WTC11 (cell line): ENCODE measurements around the gene HSPA1B. TPM values are rescaled to one million over a fixed set of nuclear protein-coding genes. Genes with fewer than 3 reads are reported as not detected.

Source experiments
- ATAC-seq: fragments of 200-7000 bp; cut with Tn5 transposase; 2 replicates; pipeline ENCODE4 v1.10.0; 2021; ENCODE audit warnings: mild to moderate bottlenecking, moderate library complexity
- Bru-seq: library from RNA; stranded (reverse); fragments of 400-500 nt; gene quantifications from one replicate; lab custom pipeline; 2021; lab: Mats Ljungman, UMichigan
- CTCF ChIA-PET: fragments of 300-600 bp; sonication (Branson Sonifier 250); formaldehyde crosslinking; loops from one replicate; lab custom pipeline; 2021; ENCODE audit warnings: antibody characterized with exemption; lab: Charles Lee
- POLR2A ChIA-PET: fragments of 350-600 bp; sonication (Branson Sonifier 250); formaldehyde crosslinking; loops from one replicate; lab custom pipeline; 2021; ENCODE audit warnings: antibody characterized with exemption; lab: Charles Lee
- DNase-seq: peaks from one replicate; pipeline ENCODE4 v3.0.0; 2021; ENCODE audit warnings: low spot score
- H3K27ac Mint-ChIP-seq: 2 replicates; pipeline ENCODE4 v1.8.0; 2021; ENCODE audit warnings: mixed read lengths
- H3K27me3 Mint-ChIP-seq: 2 replicates; pipeline ENCODE4 v1.8.0; 2021; ENCODE audit warnings: low read depth, mild to moderate bottlenecking, moderate library complexity, mixed read lengths
- H3K36me3 Mint-ChIP-seq: 2 replicates; pipeline ENCODE4 v1.8.0; 2021; ENCODE audit warnings: mixed read lengths
- H3K4me1 Mint-ChIP-seq: 2 replicates; pipeline ENCODE4 v1.8.0; 2022; ENCODE audit warnings: mixed read lengths
- H3K4me3 Mint-ChIP-seq: 2 replicates; pipeline ENCODE4 v1.8.0; 2021; ENCODE audit warnings: mild to moderate bottlenecking, moderate library complexity, mixed read lengths
- H3K9me3 Mint-ChIP-seq: 2 replicates; pipeline ENCODE4 v1.8.0; 2021; ENCODE audit warnings: mixed read lengths
- E2F4 ChIP-seq: sonication (generic); formaldehyde crosslinking; IDR thresholded peaks from 2 replicates; pipeline ENCODE4 v1.8.1; 2022; ENCODE audit warnings: low read depth, mild to moderate bottlenecking, moderate library complexity, missing genetic modification reagents, borderline replicate concordance
- ETV6 ChIP-seq: sonication (generic); formaldehyde crosslinking; IDR thresholded peaks from 2 replicates; pipeline ENCODE4 v1.8.1; 2022; ENCODE audit warnings: mild to moderate bottlenecking, missing genetic modification reagents
- FOXJ3 ChIP-seq: sonication (generic); formaldehyde crosslinking; IDR thresholded peaks from 2 replicates; pipeline ENCODE4 v1.9.0; 2021; ENCODE audit warnings: missing genetic modification reagents, mild to moderate bottlenecking, borderline replicate concordance
- FOXP1 ChIP-seq: sonication (generic); formaldehyde crosslinking; IDR thresholded peaks from 2 replicates; pipeline ENCODE4 v1.8.0; 2022; ENCODE audit warnings: missing genetic modification reagents, mild to moderate bottlenecking, moderate library complexity, borderline replicate concordance
- FOXP4 ChIP-seq: sonication (generic); formaldehyde crosslinking; IDR thresholded peaks from 2 replicates; pipeline ENCODE4 v1.8.0; 2022; ENCODE audit warnings: mild to moderate bottlenecking, missing genetic modification reagents
- GABPB1 ChIP-seq: sonication (generic); formaldehyde crosslinking; IDR thresholded peaks from 2 replicates; pipeline ENCODE4 v1.8.1; 2023; ENCODE audit warnings: mild to moderate bottlenecking, missing genetic modification reagents
- HMGA2 ChIP-seq: fragments of 250-450 bp; sonication (Bioruptor Pico); IDR thresholded peaks from 2 replicates; pipeline ENCODE4 v1.4.0; 2021; ENCODE audit warnings: mild to moderate bottlenecking, moderate library complexity
- JUN ChIP-seq: sonication (generic); formaldehyde crosslinking; IDR thresholded peaks from 2 replicates; pipeline ENCODE4 v1.8.0; 2023; ENCODE audit warnings: mild to moderate bottlenecking, missing genetic modification reagents
- NFATC4 ChIP-seq: fragments of 250-450 bp; sonication (Bioruptor Pico); IDR thresholded peaks from 2 replicates; pipeline ENCODE4 v1.9.0; 2021; ENCODE audit warnings: mild to moderate bottlenecking
- NFE2L1 ChIP-seq: sonication (generic); formaldehyde crosslinking; IDR thresholded peaks from 2 replicates; pipeline ENCODE4 v1.8.1; 2023; ENCODE audit warnings: missing genetic modification reagents
- NFYB ChIP-seq: sonication (generic); formaldehyde crosslinking; conservative IDR thresholded peaks from 2 replicates; pipeline ENCODE4 v1.8.0; 2022; ENCODE audit warnings: low read depth, missing genetic modification reagents
- SP1 ChIP-seq: sonication (generic); formaldehyde crosslinking; conservative IDR thresholded peaks from 2 replicates; pipeline ENCODE4 v1.8.1; 2022; ENCODE audit warnings: missing genetic modification reagents
- TEAD1 ChIP-seq: sonication (generic); formaldehyde crosslinking; IDR thresholded peaks from 2 replicates; pipeline ENCODE4 v1.8.0; 2022; ENCODE audit warnings: mild to moderate bottlenecking, missing genetic modification reagents
- TEAD4 ChIP-seq: sonication (generic); formaldehyde crosslinking; IDR thresholded peaks from 2 replicates; pipeline ENCODE4 v1.8.0; 2022; ENCODE audit warnings: mild to moderate bottlenecking, missing genetic modification reagents
- ZNF263 ChIP-seq: sonication (generic); formaldehyde crosslinking; IDR thresholded peaks from 2 replicates; pipeline ENCODE4 v1.8.1; 2022; ENCODE audit warnings: low read depth, mild to moderate bottlenecking, moderate library complexity, missing genetic modification reagents
- long read RNA-seq, 3 experiments: library from RNA in 1 of 3; library from capped mRNA in 1 of 3; library from polyadenylated mRNA in 1 of 3; unstranded in 2 of 3; stranded (forward) in 1 of 3; transcript quantifications; one replicate each; pipeline ENCODE4 v2.0.0, GENCODE V29; 2021
- total RNA-seq: library from RNA; stranded (reverse); gene quantifications from 3 replicates; pipeline ENCODE4 v1.2.3, GENCODE V29; 2021
- TF ChIP-seq, protein P1 (sequence below): sonication (generic); formaldehyde crosslinking; IDR thresholded peaks from 2 replicates; pipeline ENCODE4 v1.8.0; 2023; ENCODE audit warnings: missing genetic modification reagents, mild to moderate bottlenecking, borderline replicate concordance
- TF ChIP-seq, protein P2 (sequence below): sonication (generic); formaldehyde crosslinking; IDR thresholded peaks from 2 replicates; pipeline ENCODE4 v1.8.1; 2023; ENCODE audit warnings: mild to moderate bottlenecking, missing genetic modification reagents
- TF ChIP-seq, protein P3 (sequence below): fragments of 250-450 bp; sonication (Bioruptor Pico); IDR thresholded peaks from 2 replicates; pipeline ENCODE4 v1.9.0; 2021; ENCODE audit warnings: moderate library complexity, mild to moderate bottlenecking, inconsistent platforms, borderline replicate concordance
- TF ChIP-seq, protein P4 (sequence below): sonication (generic); formaldehyde crosslinking; IDR thresholded peaks from 2 replicates; pipeline ENCODE4 v1.8.1; 2022; ENCODE audit warnings: missing genetic modification reagents, borderline replicate concordance
- TF ChIP-seq, protein P5 (sequence below): fragments of 250-450 bp; sonication (Bioruptor Pico); IDR thresholded peaks from 2 replicates; pipeline ENCODE4 v1.9.0; 2021; ENCODE audit warnings: mild to moderate bottlenecking

HSPA1B gene
- 75.3 to 105 TPM (median 96.4 TPM) in 3 replicates for total RNA-seq
- percentile 82 among the genes with signal in this experiment for Bru-seq, nascent RNA
- long read RNA-seq, experiment 1, transcript HSPA1B-201 (1 exons, 2,521 nt): major isoform, 85 of 85 reads
- long read RNA-seq, experiment 1, partial matches to known transcripts: 0 of 85 reads
- long read RNA-seq, experiment 1, other reads (novel, unspliced or antisense): 0 of 85 reads
- long read RNA-seq, experiment 2, transcript HSPA1B-201 (1 exons, 2,521 nt): major isoform, 61 of 61 reads
- long read RNA-seq, experiment 2, partial matches to known transcripts: 0 of 61 reads
- long read RNA-seq, experiment 2, other reads (novel, unspliced or antisense): 0 of 61 reads
- long read RNA-seq, experiment 3, transcript HSPA1B-201 (1 exons, 2,521 nt): major isoform, 19 of 19 reads
- long read RNA-seq, experiment 3, partial matches to known transcripts: 0 of 19 reads
- long read RNA-seq, experiment 3, other reads (novel, unspliced or antisense): 0 of 19 reads

GRCh38 chr6:31827286-31828079, at the start of gene HSPA1B:
HSPA1B (plus strand) TSS chr6:31827738; CDS start chr6:31827951, 213 bp downstream.
- no peaks in the 10 kb centered on the region for H3K9me3 Mint-ChIP-seq
- ATAC-seq (peak; percentile 93), DNase-seq (peak; percentile 98)
- H3K36me3 Mint-ChIP-seq: no peaks in the 10 kb centered on the region
- peak within 1 kb of the TSS; percentile 75 for H3K4me3 Mint-ChIP-seq
- H3K27ac Mint-ChIP-seq: peak within 1 kb of the TSS; percentile 99
- no peaks in the 10 kb centered on the region for H3K27me3 Mint-ChIP-seq
- CTCF ChIA-PET: interaction anchor here (0.7 to 2.3 kb wide), 13 partner anchors 12 to 167 kb away, joined by 3 to 16 read pairs (median 5); partner anchors contain the start of genes C6orf47, HSPA1A, HSPA1L and LSM2
- POLR2A ChIA-PET: interaction anchor here (0.6 to 2.3 kb wide), 29 partner anchors 9 to 285 kb away, joined by 3 to 23 read pairs (median 6); partner anchors contain the start of genes ABHD16A, BAG6, C6orf47 and CLIC1
- peaks cover 44% of the 10 kb centered on the region for H3K4me1 Mint-ChIP-seq
- TF ChIP-seq TEAD4 (CRISPR knock-in tag) (no peak), JUN (0 out of 2 replicates have a peak, but pooled peaks have one; percentile 33), ZNF263 (no peak), TEAD1 (CRISPR knock-in tag) (peak; percentile 88), NFE2L1 (peak; percentile 60; the same call in 1 of the 2 replicates), NFYB (CRISPR knock-in tag) (peak; percentile 66), NFATC4 (CRISPR knock-in tag) (peak; percentile 66; the same call in 1 of the 2 replicates), SP1 (CRISPR knock-in tag) (peak; percentile 78; the same call in 1 of the 2 replicates), E2F4 (CRISPR knock-in tag) (no peak), ETV6 (CRISPR knock-in tag) (peak; percentile 92), HMGA2 (CRISPR knock-in tag) (0 out of 2 replicates have a peak, but pooled peaks have one; percentile 6), FOXP4 (CRISPR knock-in tag) (peak; percentile 85; the same call in 1 of the 2 replicates), GABPB1 (CRISPR knock-in tag) (peak; percentile 46; the same call in 1 of the 2 replicates), FOXP1 (CRISPR knock-in tag) (peak; percentile 74; the same call in 1 of the 2 replicates), FOXJ3 (CRISPR knock-in tag) (no peak)
- TF ChIP-seq, protein P1, sequence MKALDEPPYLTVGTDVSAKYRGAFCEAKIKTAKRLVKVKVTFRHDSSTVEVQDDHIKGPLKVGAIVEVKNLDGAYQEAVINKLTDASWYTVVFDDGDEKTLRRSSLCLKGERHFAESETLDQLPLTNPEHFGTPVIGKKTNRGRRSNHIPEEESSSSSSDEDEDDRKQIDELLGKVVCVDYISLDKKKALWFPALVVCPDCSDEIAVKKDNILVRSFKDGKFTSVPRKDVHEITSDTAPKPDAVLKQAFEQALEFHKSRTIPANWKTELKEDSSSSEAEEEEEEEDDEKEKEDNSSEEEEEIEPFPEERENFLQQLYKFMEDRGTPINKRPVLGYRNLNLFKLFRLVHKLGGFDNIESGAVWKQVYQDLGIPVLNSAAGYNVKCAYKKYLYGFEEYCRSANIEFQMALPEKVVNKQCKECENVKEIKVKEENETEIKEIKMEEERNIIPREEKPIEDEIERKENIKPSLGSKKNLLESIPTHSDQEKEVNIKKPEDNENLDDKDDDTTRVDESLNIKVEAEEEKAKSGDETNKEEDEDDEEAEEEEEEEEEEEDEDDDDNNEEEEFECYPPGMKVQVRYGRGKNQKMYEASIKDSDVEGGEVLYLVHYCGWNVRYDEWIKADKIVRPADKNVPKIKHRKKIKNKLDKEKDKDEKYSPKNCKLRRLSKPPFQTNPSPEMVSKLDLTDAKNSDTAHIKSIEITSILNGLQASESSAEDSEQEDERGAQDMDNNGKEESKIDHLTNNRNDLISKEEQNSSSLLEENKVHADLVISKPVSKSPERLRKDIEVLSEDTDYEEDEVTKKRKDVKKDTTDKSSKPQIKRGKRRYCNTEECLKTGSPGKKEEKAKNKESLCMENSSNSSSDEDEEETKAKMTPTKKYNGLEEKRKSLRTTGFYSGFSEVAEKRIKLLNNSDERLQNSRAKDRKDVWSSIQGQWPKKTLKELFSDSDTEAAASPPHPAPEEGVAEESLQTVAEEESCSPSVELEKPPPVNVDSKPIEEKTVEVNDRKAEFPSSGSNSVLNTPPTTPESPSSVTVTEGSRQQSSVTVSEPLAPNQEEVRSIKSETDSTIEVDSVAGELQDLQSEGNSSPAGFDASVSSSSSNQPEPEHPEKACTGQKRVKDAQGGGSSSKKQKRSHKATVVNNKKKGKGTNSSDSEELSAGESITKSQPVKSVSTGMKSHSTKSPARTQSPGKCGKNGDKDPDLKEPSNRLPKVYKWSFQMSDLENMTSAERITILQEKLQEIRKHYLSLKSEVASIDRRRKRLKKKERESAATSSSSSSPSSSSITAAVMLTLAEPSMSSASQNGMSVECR (CRISPR knock-in tag): peak; percentile 96
- TF ChIP-seq, protein P2, sequence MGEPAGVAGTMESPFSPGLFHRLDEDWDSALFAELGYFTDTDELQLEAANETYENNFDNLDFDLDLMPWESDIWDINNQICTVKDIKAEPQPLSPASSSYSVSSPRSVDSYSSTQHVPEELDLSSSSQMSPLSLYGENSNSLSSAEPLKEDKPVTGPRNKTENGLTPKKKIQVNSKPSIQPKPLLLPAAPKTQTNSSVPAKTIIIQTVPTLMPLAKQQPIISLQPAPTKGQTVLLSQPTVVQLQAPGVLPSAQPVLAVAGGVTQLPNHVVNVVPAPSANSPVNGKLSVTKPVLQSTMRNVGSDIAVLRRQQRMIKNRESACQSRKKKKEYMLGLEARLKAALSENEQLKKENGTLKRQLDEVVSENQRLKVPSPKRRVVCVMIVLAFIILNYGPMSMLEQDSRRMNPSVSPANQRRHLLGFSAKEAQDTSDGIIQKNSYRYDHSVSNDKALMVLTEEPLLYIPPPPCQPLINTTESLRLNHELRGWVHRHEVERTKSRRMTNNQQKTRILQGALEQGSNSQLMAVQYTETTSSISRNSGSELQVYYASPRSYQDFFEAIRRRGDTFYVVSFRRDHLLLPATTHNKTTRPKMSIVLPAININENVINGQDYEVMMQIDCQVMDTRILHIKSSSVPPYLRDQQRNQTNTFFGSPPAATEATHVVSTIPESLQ (CRISPR knock-in tag): no peak
- TF ChIP-seq, protein P3, sequence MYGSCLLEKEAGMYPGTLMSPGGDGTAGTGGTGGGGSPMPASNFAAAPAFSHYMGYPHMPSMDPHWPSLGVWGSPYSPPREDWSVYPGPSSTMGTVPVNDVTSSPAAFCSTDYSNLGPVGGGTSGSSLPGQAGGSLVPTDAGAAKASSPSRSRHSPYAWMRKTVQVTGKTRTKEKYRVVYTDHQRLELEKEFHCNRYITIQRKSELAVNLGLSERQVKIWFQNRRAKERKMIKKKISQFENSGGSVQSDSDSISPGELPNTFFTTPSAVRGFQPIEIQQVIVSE (CRISPR knock-in tag): no peak
- TF ChIP-seq, protein P4, sequence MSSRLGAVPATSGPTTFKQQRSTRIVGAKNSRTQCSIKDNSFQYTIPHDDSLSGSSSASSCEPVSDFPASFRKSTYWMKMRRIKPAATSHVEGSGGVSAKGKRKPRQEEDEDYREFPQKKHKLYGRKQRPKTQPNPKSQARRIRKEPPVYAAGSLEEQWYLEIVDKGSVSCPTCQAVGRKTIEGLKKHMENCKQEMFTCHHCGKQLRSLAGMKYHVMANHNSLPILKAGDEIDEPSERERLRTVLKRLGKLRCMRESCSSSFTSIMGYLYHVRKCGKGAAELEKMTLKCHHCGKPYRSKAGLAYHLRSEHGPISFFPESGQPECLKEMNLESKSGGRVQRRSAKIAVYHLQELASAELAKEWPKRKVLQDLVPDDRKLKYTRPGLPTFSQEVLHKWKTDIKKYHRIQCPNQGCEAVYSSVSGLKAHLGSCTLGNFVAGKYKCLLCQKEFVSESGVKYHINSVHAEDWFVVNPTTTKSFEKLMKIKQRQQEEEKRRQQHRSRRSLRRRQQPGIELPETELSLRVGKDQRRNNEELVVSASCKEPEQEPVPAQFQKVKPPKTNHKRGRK (CRISPR knock-in tag): no peak
- TF ChIP-seq, protein P5, sequence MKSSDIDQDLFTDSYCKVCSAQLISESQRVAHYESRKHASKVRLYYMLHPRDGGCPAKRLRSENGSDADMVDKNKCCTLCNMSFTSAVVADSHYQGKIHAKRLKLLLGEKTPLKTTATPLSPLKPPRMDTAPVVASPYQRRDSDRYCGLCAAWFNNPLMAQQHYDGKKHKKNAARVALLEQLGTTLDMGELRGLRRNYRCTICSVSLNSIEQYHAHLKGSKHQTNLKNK: no peak
